ENCODE results near the gene MAGI1. TPM values are rescaled to one million over a fixed set of nuclear protein-coding genes. Genes with fewer than 3 reads are reported as not detected.

Gene MAGI1
- total and polyA plus RNA-seq, 2 donors (not counting 1 experiment from before 2014, with no cell fraction given), result 0.10 to 0.22 TPM

DNA sequence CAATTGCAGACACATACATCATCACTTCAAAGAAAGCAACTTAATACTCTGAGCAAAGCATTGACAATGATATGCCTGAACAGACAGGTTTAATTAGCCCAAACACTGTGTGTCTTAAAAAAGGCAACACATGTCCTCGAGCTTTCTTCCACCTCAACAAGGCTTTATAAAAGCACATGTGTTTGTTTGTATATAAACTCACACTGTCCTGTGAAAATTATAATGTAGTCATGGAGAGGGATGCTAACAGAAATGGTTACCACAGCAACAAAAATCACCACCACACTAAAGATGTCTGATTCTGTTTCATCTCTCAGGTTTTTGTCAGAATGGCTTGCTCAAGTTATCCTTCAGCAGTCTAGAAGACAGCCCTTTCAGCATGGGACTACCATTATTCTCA is 314.7 kb downstream of the MAGI1 start:
- H2AFZ ChIP-seq (ENCODE audit: insufficient read depth, low read depth, low read length, poor library complexity, severe bottlenecking), result no peak overlapping the region
- no peak for TF ChIP-seq EZH2 (IDR thresholded peaks at IDR 0.05; ENCODE audit: borderline replicate concordance, insufficient read depth, low read depth, low read length, poor library complexity, severe bottlenecking)
- no peak for TF ChIP-seq CTCF (IDR thresholded peaks at IDR 0.05)
- no peaks in the 10 kb centered on the region for H3K4me1 ChIP-seq (ENCODE audit: control insufficient read depth in 2 of 2, insufficient read depth in 2 of 2, low read length in 2 of 2)
- ChIA-PET POLR2A (no interaction called here), CTCF (interaction anchor here (1.0 kb wide), 1 partner anchor 8 kb away, joined by 4 read pairs; no protein-coding TSS in a partner anchor)
- H3K27ac ChIP-seq (ENCODE audit: low read length in 2 of 2), result no peak overlapping the region
- H3K79me2 ChIP-seq (ENCODE audit: control insufficient read depth, insufficient read depth, low read length), result no peaks in the 10 kb centered on the region
- H3K27me3 ChIP-seq (replicated peaks in 1 of 4; ENCODE audit: control extremely low read depth in 1 of 4, control insufficient read depth in 3 of 4, insufficient read depth in 4 of 4, low read length in 3 of 4), result no peaks in the 10 kb centered on the region
- H3K4me3 ChIP-seq (ENCODE audit: control extremely low read depth in 1 of 5, extremely low read depth in 1 of 5, insufficient read depth in 1 of 5, low read depth in 2 of 5, low read length in 4 of 5), result no peak overlapping the region
- no peaks in the 10 kb centered on the region for H3K4me1 Mint-ChIP-seq
- H3K27ac Mint-ChIP-seq, result no peak overlapping the region
- ATAC-seq (ENCODE audit: low read depth) (no peak), DNase-seq (no peak)
- no peak overlapping the region for H3K4me3 Mint-ChIP-seq
- WGBS (ENCODE audit: insufficient coverage), result no CpG with 5 or more reads among the region's 1 CpG
- no peaks in the 10 kb centered on the region for H3K36me3 ChIP-seq (replicated peaks in 1 of 2; ENCODE audit: control extremely low read depth in 1 of 2, control insufficient read depth in 1 of 2, extremely low read depth in 1 of 2, insufficient read depth in 2 of 2, low read length in 1 of 2)
- no peaks in the 10 kb centered on the region for H3K27me3 Mint-ChIP-seq
- H3K9ac ChIP-seq (ENCODE audit: low read length), result no peak overlapping the region
- no peaks in the 10 kb centered on the region for H4K20me1 ChIP-seq (ENCODE audit: control insufficient read depth, insufficient read depth, low read length, poor library complexity, severe bottlenecking)
- no peaks in the 10 kb centered on the region for H3K9me3 ChIP-seq (ENCODE audit: control extremely low read depth in 1 of 3, control insufficient read depth in 2 of 3, insufficient read depth in 1 of 3, low read length in 2 of 3)
- intact Hi-C loops (cut with micrococcal nuclease), result no loop called here
- peaks cover 2% of the 10 kb centered on the region for H3K9me3 Mint-ChIP-seq (ENCODE audit: insufficient read depth)
- H3K4me2 ChIP-seq (replicated peaks; ENCODE audit: low read depth, low read length, poor library complexity, severe bottlenecking), result no peak overlapping the region

DNA sequence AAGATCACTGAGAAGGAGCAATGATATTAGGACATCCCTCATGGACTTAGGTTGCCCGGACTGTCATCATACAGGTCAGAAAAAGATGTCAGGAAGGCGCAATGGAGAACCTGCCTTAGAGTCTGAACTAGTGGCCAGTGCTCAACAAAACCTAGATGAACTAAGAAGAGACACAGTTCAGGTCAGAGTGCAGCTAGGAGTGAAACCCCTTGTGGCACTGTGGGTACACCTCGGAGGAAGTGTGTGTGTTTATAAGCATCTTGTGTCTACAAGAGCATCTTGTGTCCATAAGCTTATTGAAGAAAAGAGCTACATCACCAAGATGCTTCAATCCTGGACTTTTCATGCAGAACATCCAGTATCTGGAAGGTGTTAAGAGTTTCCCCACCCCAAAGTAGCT is 315.7 kb downstream of the MAGI1 start:
- intact Hi-C loops (cut with micrococcal nuclease), result no loop called here
- no peaks in the 10 kb centered on the region for H3K4me1 Mint-ChIP-seq
- no peaks in the 10 kb centered on the region for H3K79me2 ChIP-seq (ENCODE audit: control insufficient read depth, insufficient read depth, low read length)
- no peaks in the 10 kb centered on the region for H3K36me3 ChIP-seq (replicated peaks in 1 of 2; ENCODE audit: control extremely low read depth in 1 of 2, control insufficient read depth in 1 of 2, extremely low read depth in 1 of 2, insufficient read depth in 2 of 2, low read length in 1 of 2)
- H3K27ac ChIP-seq (ENCODE audit: low read length in 2 of 2), result no peak overlapping the region
- no peak overlapping the region for H3K4me3 Mint-ChIP-seq
- no peak for DNase-seq
- WGBS (ENCODE audit: insufficient coverage), result 95% methylated on average over 2 of the region's 3 CpGs
- no peak overlapping the region for H3K4me2 ChIP-seq (replicated peaks; ENCODE audit: low read depth, low read length, poor library complexity, severe bottlenecking)
- H2AFZ ChIP-seq (ENCODE audit: insufficient read depth, low read depth, low read length, poor library complexity, severe bottlenecking), result no peak overlapping the region
- POLR2A ChIA-PET, result no interaction called here
- no peaks in the 10 kb centered on the region for H3K4me1 ChIP-seq (ENCODE audit: control insufficient read depth in 2 of 2, insufficient read depth in 2 of 2, low read length in 2 of 2)
- no peaks in the 10 kb centered on the region for H3K9me3 ChIP-seq (ENCODE audit: control extremely low read depth in 1 of 3, control insufficient read depth in 2 of 3, insufficient read depth in 1 of 3, low read length in 2 of 3)
- H3K9me3 Mint-ChIP-seq (ENCODE audit: insufficient read depth), result peaks cover 2% of the 10 kb centered on the region
- CTCF ChIA-PET, result interaction anchor here (1.0 kb wide), 1 partner anchor 9 kb away, joined by 4 read pairs; no protein-coding TSS in a partner anchor
- no peaks in the 10 kb centered on the region for H3K27me3 Mint-ChIP-seq
- no peak for ATAC-seq (ENCODE audit: low read depth)
- TF ChIP-seq EZH2 (IDR thresholded peaks at IDR 0.05; ENCODE audit: borderline replicate concordance, insufficient read depth, low read depth, low read length, poor library complexity, severe bottlenecking) (no peak), CTCF (IDR thresholded peaks at IDR 0.05) (no peak)
- no peaks in the 10 kb centered on the region for H3K27me3 ChIP-seq (replicated peaks in 1 of 4; ENCODE audit: control extremely low read depth in 1 of 4, control insufficient read depth in 3 of 4, insufficient read depth in 4 of 4, low read length in 3 of 4)
- no peaks in the 10 kb centered on the region for H4K20me1 ChIP-seq (ENCODE audit: control insufficient read depth, insufficient read depth, low read length, poor library complexity, severe bottlenecking)
- H3K4me3 ChIP-seq (ENCODE audit: control extremely low read depth in 1 of 5, extremely low read depth in 1 of 5, insufficient read depth in 1 of 5, low read depth in 2 of 5, low read length in 4 of 5), result no peak overlapping the region
- no peak overlapping the region for H3K27ac Mint-ChIP-seq
- H3K9ac ChIP-seq (ENCODE audit: low read length), result no peak overlapping the region
